Peyer's patch (tissue), 4 donors: ENCODE results near the gene SGSM2.

ENCODE experiments used
- POLR2A ChIP-seq, 2 donors: fragments of 450-650 bp; IDR thresholded peaks; one replicate each; pipeline ENCODE4 v1.5.1; 2017; ENCODE audit warnings: antibody characterized with exemption in 2 of 2, mild to moderate bottlenecking in 2 of 2, moderate library complexity in 2 of 2
- TF ChIP-seq, protein P1 (sequence below), 6 experiments: fragments of 450-650 bp in 4 of 6; fragments of 200-600 bp in 2 of 6; sonication (generic) in 1 of 6; IDR thresholded peaks; one replicate each; pipeline ENCODE4 v1.5.1; 2017 to 2019; ENCODE audit warnings: antibody characterized with exemption in 6 of 6, mild to moderate bottlenecking in 3 of 6, moderate library complexity in 1 of 6

DNA sequence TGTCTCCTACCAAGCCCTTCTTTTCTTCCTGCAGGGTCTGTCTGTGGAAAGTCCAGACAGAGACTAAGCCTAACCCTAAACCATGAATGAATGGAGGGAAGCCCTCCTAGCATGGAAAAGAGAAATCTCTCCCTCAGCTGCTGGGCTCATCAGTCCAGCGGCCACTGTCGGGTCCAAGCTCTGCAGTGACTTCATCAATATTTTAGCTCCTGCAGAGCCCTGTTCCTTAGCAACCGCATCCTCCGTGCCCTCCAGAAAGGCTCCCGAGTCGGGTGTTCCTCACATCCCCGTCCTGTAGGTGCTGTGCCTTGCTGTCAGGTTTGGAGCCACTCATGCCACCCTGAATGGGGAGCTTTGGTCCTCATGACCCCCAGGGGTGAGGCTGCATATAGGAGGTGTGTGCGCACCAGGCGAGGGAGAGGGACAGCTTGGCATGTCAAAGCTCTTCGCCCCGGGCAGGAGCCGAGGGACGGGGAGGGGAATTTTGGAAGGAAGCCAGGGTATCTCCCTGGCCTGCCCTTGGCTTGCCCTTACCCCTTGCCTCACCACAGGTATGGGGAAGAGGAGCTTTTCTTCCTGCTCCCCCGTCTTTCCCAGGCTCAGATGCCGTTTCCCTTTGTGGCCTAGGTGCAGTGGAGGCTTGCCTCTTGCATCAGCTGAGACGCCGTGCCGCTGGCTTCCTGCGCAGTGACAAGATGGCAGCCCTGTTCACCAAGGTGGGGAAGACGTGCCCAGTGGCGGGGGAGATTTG lies 23.9 kb downstream of the SGSM2 start:
- TF ChIP-seq POLR2A (IDR thresholded peaks at IDR 0.05), result no peak
- TF ChIP-seq, protein P1, sequence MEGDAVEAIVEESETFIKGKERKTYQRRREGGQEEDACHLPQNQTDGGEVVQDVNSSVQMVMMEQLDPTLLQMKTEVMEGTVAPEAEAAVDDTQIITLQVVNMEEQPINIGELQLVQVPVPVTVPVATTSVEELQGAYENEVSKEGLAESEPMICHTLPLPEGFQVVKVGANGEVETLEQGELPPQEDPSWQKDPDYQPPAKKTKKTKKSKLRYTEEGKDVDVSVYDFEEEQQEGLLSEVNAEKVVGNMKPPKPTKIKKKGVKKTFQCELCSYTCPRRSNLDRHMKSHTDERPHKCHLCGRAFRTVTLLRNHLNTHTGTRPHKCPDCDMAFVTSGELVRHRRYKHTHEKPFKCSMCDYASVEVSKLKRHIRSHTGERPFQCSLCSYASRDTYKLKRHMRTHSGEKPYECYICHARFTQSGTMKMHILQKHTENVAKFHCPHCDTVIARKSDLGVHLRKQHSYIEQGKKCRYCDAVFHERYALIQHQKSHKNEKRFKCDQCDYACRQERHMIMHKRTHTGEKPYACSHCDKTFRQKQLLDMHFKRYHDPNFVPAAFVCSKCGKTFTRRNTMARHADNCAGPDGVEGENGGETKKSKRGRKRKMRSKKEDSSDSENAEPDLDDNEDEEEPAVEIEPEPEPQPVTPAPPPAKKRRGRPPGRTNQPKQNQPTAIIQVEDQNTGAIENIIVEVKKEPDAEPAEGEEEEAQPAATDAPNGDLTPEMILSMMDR (IDR thresholded peaks at IDR 0.05), result no peak
